Urothelium cell line (cell line): ENCODE measurements around the gene B3GAT3.
"Not testable (repeated sequence)": the region's sequence is repeated elsewhere in the genome, so short reads cannot be mapped to it uniquely, and the experiment has no call there.

ENCODE experiments used
- DNase-seq: peaks from one replicate; pipeline ENCODE4 v3.0.0; 2011; ENCODE audit warnings: low spot score, mixed read lengths
- FAIRE-seq: peaks from 2 replicates; lab custom pipeline; 2011; peaks lifted over from hg19 to GRCh38; lab: Jason Lieb, UNC

B3GAT3 gene

DNA sequence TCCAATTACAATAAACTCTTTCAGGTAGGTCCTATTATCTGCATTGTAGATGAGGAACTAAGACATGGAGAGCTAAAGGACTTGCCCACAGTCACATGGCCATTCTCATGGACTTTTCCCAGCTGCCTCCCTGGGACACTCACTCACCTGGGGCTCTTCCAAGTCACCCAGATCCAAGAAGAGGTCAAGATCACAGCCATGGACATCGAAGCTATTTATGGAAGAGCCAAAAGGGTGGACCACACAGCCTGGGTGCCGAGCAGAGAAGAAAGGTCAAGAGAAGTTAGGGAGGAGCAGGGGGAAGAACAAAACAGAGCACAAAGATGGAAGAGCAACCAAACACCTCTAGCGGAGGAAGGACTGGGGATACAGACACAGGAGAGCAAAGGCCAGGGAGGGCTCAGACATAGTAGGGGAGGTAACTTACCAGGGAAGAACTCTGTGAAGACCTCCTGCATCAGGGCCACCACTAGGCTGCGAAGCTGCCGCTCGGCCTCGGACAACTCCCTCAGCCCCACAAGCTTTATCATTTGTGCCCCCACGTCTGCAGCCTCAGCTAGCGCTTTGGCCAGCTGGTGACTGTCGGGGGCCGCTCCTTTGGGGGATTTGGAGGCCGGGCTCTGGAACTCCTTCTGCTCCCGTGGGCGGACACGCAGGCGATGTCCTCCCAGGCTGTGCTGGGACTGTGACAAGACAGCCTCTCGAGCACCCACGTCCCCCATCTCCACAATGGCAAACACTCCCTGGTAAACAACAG lies 40.6 kb downstream of the B3GAT3 start:
- FAIRE-seq (no peak), DNase-seq (no peak)

DNA sequence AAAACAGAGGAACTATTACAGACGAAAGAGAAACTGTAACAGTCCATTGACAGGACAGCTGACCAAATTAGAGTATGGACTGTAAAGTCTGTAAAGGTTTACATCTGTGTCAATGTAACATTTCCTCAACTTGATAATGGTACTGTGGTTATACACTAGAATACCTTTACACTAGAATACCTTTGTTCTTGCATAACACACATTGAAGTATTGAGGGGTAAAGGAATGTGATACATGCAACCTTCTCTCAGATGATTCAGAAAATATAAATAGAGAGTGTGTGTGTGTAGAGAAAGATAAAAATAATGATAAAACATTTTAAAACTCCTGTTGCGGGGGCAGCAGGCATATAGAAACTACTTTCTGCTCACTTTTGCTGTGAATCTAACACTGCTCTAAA lies 42.5 kb downstream of the B3GAT3 start:
- DNase-seq (no peak), FAIRE-seq (no peak)

DNA sequence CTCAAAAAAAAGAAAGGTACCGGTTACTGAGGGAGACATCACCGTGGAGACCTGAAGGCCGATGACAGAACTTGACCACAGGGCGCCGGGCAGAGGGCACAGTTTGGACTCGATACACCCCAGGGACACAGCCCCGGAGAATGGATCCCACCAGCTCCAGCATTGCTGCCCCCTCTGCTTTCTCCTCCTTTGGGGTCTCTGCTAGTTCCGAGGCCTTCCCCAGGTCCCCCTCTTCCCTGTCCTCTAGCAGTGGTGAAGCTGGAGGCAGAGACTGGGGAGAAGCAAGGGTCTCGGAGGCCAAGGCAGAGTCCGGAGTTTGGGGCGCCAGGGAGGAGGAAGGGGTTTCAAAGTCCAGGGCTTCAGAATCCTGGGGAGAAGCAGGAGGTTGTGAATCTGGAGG lies 43.2 kb downstream of the B3GAT3 start:
- FAIRE-seq (no peak), DNase-seq (no peak)

DNA sequence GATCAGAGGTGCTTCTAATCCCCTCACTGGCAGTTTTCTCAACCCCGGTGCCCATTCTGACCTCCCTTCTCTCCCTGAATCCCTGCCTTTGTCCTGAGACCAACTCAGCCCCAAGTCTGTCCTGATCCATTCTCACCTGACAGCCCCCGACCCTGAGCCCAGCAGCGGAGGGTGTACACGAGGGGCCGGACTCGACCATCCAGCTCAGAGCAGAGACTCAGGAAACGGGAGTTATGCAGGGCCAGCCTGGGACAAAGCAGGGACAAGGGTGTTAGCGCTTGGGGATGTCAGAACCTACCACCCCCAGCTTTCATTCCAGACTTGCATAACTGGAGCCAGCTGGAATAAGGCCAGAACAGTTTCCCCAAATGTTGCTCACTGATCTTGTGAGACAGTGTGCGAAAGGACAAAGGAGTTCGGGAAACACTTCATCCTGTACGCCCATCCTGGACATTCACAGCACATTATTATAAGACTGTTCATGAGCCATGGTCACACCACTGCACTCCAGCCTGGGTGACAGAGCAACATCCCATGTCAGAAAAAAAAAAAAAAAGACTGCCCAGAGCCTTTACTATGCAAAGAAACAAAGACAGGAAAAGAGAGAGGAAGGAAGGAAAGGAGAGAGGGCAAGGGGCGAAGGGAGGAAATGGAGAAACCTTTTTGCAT lies 44.6 kb downstream of the B3GAT3 start:
- no peak for DNase-seq
- no peak for FAIRE-seq

DNA sequence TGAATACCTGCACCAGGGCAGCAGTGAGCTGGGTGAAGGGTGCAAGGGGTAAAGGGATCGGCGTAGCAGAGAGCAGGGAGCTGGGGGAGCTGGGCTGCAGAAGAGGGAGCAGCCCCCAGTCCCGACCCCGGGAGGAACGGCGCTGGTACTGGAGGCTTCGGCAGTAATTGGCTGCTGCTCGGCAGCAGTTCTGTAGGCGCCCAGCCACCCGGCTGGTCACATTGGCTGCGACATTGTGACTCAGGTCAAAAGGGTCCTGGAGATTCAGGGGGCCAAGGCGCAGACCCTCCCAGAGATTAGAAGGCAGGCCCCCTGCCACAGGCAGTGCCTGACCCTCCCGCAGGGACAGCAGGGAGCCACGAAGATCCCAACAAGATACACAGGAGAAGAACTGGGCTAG lies 45.9 kb downstream of the B3GAT3 start:
- FAIRE-seq (no peak), DNase-seq (no peak)

DNA sequence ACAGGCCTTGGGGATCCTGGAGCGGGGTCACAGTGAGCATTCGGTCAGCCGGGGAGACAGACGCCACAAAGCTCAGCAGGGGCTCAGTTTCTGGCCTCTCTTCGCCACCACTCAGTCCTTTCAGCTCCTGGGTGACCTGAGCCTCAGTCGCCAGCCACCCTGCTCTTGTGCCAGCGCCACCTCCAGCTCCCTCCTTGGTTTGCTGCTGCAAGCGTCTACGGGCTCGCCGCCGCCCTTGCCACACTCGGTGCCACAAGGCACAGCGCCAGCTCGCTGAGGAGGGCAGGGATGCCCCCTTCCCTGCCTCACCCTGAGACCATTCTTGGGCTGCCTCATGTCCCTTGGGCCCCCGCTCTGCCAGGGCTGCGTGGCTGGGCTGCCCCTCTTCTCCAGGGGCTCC lies 46.6 kb downstream of the B3GAT3 start:
- FAIRE-seq = no peak
- DNase-seq = no peak

DNA sequence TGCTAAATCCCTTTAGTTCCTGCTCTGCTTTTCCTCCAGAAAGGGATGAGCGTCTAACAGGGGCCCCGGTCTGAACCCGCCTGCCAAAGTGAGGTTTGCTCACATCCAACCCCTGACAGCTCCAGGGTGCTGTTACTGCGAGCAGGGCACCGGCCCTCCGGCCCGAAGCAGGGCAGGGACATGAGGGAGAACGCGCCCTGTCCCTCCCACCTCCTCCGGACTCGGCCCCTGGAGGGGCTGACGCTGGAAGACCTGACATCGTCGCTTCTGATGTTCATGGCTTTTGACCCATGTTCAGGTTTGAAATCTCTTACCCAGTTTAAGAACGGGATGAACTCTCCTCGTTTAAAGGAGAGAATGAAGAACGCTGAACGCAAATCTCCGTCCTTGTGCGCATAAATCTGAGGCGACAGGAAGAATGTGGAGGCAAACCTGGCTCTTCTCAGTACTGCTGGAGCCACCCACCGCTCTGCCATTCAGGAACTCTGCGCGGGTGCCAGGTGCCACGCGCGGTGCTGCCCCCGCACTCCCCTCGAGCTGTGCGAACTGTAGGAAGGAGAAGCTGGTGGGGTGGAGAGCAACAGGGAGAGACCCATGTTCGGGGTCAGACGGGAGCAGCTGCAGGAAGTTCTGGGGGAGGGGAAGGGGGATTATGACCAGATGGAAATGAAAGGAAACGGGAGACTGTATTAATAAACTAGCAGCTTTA lies 47.3 kb downstream of the B3GAT3 start:
- DNase-seq (no peak), FAIRE-seq (no peak)

DNA sequence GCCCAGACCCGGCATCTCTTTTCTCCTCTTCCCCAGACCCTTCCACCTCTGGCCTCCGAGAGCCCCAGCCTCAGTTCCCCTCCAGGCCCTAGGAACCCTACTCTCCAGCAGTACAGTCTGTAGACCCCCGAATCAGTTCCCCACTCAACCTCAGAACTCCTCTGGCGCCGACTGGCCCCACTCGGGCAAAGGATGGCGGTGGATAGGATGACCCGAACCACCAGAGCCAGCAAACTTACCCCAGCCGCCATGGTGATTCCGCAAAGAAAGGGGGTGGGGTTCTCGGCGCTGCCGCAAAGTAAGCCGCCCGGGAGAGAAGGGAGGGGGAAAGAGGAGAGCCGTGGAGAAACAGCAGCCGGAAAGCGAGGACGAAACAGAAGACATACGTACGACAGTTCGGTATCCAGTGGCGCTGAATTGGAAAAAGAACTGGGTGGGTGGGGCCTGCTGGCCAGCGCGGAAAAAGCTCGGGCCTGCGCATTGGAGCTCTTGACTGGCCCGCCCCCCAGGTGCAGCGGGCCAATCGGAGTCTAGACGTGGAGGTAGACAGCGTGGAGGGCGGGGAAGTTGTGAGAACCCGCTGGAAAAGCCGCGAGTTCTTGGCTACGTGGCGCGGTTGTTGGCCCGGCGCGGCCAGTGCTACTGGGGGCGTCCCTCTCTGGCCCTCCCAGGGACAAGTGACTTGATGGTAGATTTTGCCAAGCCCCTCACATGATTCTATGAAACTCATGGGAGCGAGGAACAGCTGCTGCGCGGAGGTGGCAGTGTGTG lies 48.0 kb downstream of the B3GAT3 start, which contains the start of gene EEF1G:
Gene EEF1G, minus strand, starts transcription at position 300 of the 771 bp plus-strand sequence. Its CDS starts 49 bp downstream, at position 251.
- peak; percentile 98 for DNase-seq
- no peak for FAIRE-seq

DNA sequence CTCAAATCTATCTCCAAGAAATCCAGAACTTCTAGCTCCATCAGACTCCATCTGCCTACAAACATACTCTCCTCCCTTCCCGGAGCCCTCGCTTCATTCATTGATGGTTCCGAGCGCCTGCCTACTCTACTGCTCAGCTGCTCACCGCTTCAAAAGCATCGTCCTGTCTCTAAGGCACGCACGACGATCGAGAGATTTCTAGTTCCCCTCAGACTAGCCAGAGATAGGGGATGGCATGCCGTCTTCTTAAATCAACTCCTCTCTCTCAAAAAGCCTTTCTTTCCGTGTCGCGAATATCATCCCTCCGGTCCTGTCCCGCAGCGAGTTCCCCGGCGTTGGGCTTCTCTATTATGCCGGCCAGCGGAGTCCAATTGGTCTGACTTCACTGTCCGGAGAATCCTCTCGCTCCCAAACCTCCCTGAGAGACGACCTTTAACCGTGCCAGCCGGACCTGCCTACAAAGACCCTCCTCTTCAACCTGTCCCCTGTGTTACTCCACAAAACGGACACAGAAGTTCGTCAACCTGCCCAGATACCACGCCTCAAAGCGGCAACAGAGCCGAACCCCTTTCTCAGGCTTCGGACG lies 48.7 kb downstream of the B3GAT3 start:
- FAIRE-seq = no peak
- no peak for DNase-seq

DNA sequence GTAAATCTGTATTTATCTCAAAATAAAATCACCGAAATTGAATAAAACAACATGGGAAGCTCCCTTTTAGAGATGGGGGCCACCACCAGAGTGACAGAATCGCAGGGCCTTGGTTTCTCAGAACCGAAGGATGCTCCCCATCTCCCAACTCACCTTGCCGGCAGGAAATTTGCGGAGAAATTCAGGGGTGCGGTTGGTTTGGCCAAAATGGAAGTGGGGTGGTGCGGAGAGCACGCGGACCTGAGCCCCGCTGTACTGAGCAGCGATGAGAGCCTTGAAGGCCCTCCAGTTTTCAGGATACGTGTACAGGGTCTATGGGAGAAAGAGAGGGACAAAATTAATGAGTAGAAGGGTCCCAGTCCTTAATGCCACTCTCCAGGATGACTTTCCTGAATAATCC lies 49.4 kb downstream of the B3GAT3 start:
- FAIRE-seq (no peak), DNase-seq (no peak)

DNA sequence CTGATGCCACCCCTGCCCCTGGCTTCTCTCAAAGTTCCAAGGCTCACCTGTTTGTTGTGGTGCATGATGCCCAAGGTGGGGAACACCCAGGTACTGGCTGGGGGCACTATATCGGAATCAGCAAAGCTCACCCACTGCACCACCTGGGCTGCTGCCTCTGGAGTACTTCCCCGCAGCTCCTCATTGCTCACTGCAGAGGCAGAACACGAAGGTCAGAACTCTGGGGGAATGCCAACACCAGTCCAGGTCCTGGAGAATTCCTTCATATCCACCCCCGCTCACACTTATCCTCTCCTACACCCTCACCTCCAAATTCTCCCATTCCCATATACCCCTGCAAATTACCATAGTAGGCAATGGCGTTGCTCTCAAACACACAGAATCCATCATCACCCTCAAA lies 50.3 kb downstream of the B3GAT3 start:
- not testable (repeated sequence) for DNase-seq, FAIRE-seq

DNA sequence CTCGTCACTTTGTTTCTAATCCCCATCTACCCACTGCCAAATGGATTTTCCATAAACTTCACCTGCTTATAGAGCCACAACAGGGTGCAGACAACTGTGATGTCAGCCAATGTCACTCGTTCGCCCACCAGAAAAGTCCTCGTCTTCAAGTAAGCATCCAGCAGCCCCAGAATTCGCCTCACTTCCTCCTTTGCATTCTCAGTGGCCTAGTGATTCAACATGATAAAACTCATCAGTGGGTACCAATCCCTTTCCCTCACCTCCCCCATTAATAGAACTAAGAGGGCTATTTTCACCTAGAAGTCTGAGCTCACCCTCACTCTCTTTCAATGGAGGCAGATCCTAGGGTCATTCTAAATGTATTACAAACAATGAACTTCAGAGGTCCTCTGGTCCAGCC lies 50.9 kb downstream of the B3GAT3 start:
- not testable (repeated sequence) for DNase-seq, FAIRE-seq

DNA sequence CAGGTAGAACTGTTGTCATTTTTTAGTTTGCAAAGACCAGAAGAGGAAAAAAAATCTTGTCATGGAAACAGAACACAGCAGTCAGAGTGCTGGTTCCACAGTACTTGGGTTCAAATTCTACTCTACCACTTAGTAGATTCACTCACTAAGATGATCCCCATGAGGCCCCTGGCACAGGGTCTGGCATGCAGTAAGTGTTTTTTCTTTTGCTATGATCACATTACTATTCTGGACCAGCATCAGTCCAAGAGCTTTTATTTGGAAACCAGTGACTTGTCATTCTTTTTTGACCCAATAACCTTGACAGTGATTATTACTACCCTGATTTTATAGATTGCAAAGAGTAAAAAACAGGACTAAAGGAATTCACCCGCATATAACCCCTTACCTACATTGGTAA lies 52.2 kb downstream of the B3GAT3 start:
- no peak for FAIRE-seq

DNA sequence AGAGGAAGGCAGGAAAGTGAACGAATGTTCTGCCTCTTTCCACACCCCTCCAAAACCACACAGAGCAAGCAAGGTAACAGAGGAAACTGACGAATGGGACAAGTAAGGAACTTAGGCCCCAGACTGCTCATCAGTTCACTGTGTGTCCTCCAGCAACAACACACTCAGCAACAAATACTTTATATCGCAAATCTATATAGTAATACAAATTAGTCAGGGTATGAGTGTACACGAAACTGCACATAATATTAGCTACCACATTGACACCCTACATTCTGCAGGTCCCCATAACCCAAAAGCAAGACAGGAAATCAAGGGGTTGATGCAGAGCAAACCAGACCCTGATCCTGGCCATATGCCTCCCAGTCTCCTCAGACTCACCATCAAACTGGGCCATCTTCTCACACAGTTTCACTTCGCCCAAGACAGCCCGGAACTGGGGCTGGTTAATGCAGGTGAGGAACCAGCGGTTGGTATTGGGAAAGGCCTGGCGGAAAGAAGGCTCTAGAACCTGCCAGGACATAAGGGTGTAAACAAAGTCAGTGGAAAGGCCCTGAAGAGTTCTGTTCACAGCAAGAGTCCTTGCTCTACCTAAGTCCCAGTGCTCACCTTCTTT lies 54.7 kb downstream of the B3GAT3 start:
- FAIRE-seq (no peak), DNase-seq (no peak)

More for the DNA sequence above, 52.2 kb downstream of the B3GAT3 start:
- no peak for DNase-seq

DNA sequence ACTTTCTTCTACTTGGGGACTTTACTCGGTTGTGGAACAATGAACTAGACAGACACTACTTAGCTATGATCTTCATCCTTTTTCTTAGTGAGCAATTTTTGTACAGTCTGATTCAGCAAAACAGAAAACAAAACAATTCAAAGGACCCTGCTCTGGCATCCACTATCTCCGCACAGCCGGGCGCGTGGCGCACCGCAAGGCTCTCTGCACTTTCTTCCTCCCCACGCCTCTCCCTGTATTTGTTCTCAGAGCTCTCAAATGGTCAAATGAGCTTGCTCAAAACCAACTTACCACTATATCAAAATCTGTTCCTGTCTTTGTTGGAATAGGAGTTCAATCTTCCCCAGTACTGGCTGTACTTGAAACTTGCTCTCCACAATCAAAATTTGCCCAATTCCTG lies 55.5 kb downstream of the B3GAT3 start:
- DNase-seq (no peak), FAIRE-seq (no peak)
